H1 (cell line): Measurements from ENCODE around the gene SYNJ2. TPM values are rescaled to one million over a fixed set of nuclear protein-coding genes. Genes with fewer than 3 reads are reported as not detected.

Source experiments
- CTCF ChIA-PET: fragments of 300-600 bp; sonication (Branson Sonifier 250); formaldehyde crosslinking; loops from one replicate; lab custom pipeline; 2021; ENCODE audit not compliant: partially characterized antibody; lab: Charles Lee
- POLR2A ChIA-PET: fragments of 300-600 bp; sonication (Branson Sonifier 250); formaldehyde crosslinking; loops from one replicate; lab custom pipeline; 2021; ENCODE audit warnings: inconsistent platforms; ENCODE audit not compliant: partially characterized antibody; lab: Charles Lee
- DNase-seq, 2 experiments: peaks; one replicate each; pipeline versions ENCODE4 v3.0.0 to v3.0.0-alpha.2; 2010 to 2022; ENCODE audit warnings: low spot score in 2 of 2, low read depth in 1 of 2, mixed read lengths in 1 of 2
- FAIRE-seq: peaks from 2 replicates; lab custom pipeline; 2011; peaks lifted over from hg19 to GRCh38; lab: Jason Lieb, UNC
- H2AFZ ChIP-seq: 2 replicates; pipeline ENCODE4 v1.8.1; 2012; ENCODE audit warnings: low read length, inconsistent platforms
- H2AK5ac ChIP-seq: 2 replicates; pipeline ENCODE4 v1.6.1; 2013; ENCODE audit warnings: low read depth, low read length
- H2BK120ac ChIP-seq: replicated peaks from 2 replicates; pipeline ENCODE3; 2013; ENCODE audit warnings: low read depth, low read length, inconsistent platforms
- H2BK12ac ChIP-seq: 2 replicates; pipeline ENCODE4 v1.6.1; 2013; ENCODE audit warnings: low read depth, low read length
- H2BK15ac ChIP-seq: 2 replicates; pipeline ENCODE4 v1.6.1; 2013; ENCODE audit warnings: low read length
- H2BK20ac ChIP-seq: 2 replicates; pipeline ENCODE4 v1.6.1; 2013; ENCODE audit warnings: low read length
- H2BK5ac ChIP-seq: 2 replicates; pipeline ENCODE4 v1.6.1; 2013; ENCODE audit warnings: low read depth, low read length
- H3K14ac ChIP-seq: 2 replicates; pipeline ENCODE4 v1.6.1; 2013; ENCODE audit warnings: inconsistent platforms; ENCODE audit not compliant: insufficient read length
- H3K18ac ChIP-seq: 2 replicates; pipeline ENCODE4 v1.6.1; 2013; ENCODE audit warnings: low read length; ENCODE audit errors: extremely low read depth
- H3K23ac ChIP-seq: 2 replicates; pipeline ENCODE4 v1.6.1; 2013; ENCODE audit warnings: inconsistent platforms; ENCODE audit not compliant: insufficient read length
- H3K23me2 ChIP-seq: 2 replicates; pipeline ENCODE4 v1.6.1; 2013; ENCODE audit warnings: low read depth, low read length
- H3K27ac ChIP-seq: 2 replicates; pipeline ENCODE4 v1.6.1; 2011; ENCODE audit warnings: low read depth, low read length, inconsistent platforms
- H3K27me3 ChIP-seq, 4 experiments: replicated peaks in 1 of 4; 1 replicate in 1 of 4; 2 replicates in 3 of 4; pipeline versions ENCODE4 v1.6.1 to v1.8.1; 2011 to 2013; ENCODE audit warnings: low read length in 3 of 4, mild to moderate bottlenecking in 3 of 4, inconsistent platforms in 2 of 4, mixed read lengths in 2 of 4, moderate library complexity in 1 of 4; ENCODE audit not compliant: control insufficient read depth in 3 of 4, insufficient read depth in 3 of 4; ENCODE audit errors: extremely low read depth in 1 of 4
- H3K36me3 ChIP-seq, 4 experiments: 2 replicates each; pipeline versions ENCODE4 v1.6.1 to v1.8.1; 2011 to 2013; ENCODE audit warnings: mild to moderate bottlenecking in 4 of 4, low read length in 3 of 4, moderate library complexity in 2 of 4, control low read depth in 1 of 4, inconsistent platforms in 1 of 4; ENCODE audit not compliant: insufficient read depth in 4 of 4, control insufficient read depth in 2 of 4
- H3K4ac ChIP-seq: replicated peaks from 2 replicates; pipeline ENCODE3; 2013; ENCODE audit warnings: low read length, low read depth, mixed read lengths, inconsistent platforms; ENCODE audit not compliant: insufficient read length
- H3K4me1 ChIP-seq, 4 experiments: replicated peaks in 1 of 4; 1 replicate in 1 of 4; 2 replicates in 3 of 4; pipeline versions ENCODE4 v1.6.1 to v1.8.1; 2011 to 2013; ENCODE audit warnings: low read length in 3 of 4, inconsistent platforms in 2 of 4, mixed read lengths in 1 of 4; ENCODE audit not compliant: insufficient read depth in 4 of 4, control insufficient read depth in 3 of 4
- H3K4me2 ChIP-seq, 2 experiments: 2 replicates each; pipeline versions ENCODE4 v1.6.1 to v1.8.1; 2011 to 2013; ENCODE audit warnings: low read depth in 2 of 2, low read length in 2 of 2, control low read depth in 1 of 2, inconsistent platforms in 1 of 2, mild to moderate bottlenecking in 1 of 2; ENCODE audit not compliant: insufficient read depth in 1 of 2
- H3K4me3 ChIP-seq, 4 experiments: fragments of 200-600, 300-600 bp in 1 of 4; sonication (generic), shearing (Covaris generic), sonication (Bioruptor Twin) in 1 of 4; 2 replicates each; pipeline versions ENCODE4 v1.5.1 to v1.8.1; 2011 to 2016; ENCODE audit warnings: low read length in 4 of 4, low read depth in 3 of 4, control low read depth in 2 of 4, inconsistent platforms in 2 of 4, mild to moderate bottlenecking in 2 of 4, mixed read lengths in 1 of 4, moderate library complexity in 1 of 4; ENCODE audit not compliant: insufficient read depth in 2 of 4; ENCODE audit errors: extremely low read depth in 1 of 4
- H3K56ac ChIP-seq: replicated peaks from 2 replicates; pipeline ENCODE3; 2013; ENCODE audit warnings: low read depth, mild to moderate bottlenecking, mixed read lengths, low read length, inconsistent platforms; ENCODE audit not compliant: insufficient read length
- H3K79me1 ChIP-seq: 2 replicates; pipeline ENCODE4 v1.6.1; 2013; ENCODE audit warnings: low read depth, low read length, control low read depth
- H3K79me2 ChIP-seq, 2 experiments: 2 replicates each; pipeline versions ENCODE4 v1.6.1 to v1.8.1; 2012 to 2013; ENCODE audit warnings: low read length in 2 of 2, mild to moderate bottlenecking in 2 of 2, inconsistent platforms in 1 of 2; ENCODE audit not compliant: insufficient read depth in 2 of 2, control insufficient read depth in 1 of 2
- H3K9ac ChIP-seq, 4 experiments: replicated peaks in 1 of 4; 1 replicate in 1 of 4; 2 replicates in 3 of 4; pipeline versions ENCODE4 v1.6.1 to v1.8.1; 2011 to 2013; ENCODE audit warnings: low read depth in 3 of 4, low read length in 3 of 4, control low read depth in 2 of 4, mild to moderate bottlenecking in 2 of 4, moderate library complexity in 2 of 4, inconsistent platforms in 1 of 4; ENCODE audit errors: extremely low read depth in 1 of 4
- H3K9me3 ChIP-seq, 2 experiments: 2 replicates each; pipeline versions ENCODE4 v1.6.1 to v1.8.1; 2012 to 2013; ENCODE audit warnings: mild to moderate bottlenecking in 2 of 2, moderate library complexity in 2 of 2, control low read depth in 1 of 2, inconsistent platforms in 1 of 2, low read depth in 1 of 2, low read length in 1 of 2, mixed read lengths in 1 of 2; ENCODE audit not compliant: insufficient read depth in 2 of 2
- H4K20me1 ChIP-seq, 2 experiments: replicated peaks in 1 of 2; 2 replicates each; pipeline versions ENCODE3 to v1.8.1; 2011 to 2013; ENCODE audit warnings: inconsistent platforms in 2 of 2, low read length in 2 of 2, mild to moderate bottlenecking in 1 of 2; ENCODE audit not compliant: insufficient read depth in 2 of 2, control insufficient read depth in 1 of 2
- H4K5ac ChIP-seq: 2 replicates; pipeline ENCODE4 v1.6.1; 2013; ENCODE audit warnings: low read length, low read depth, mixed read lengths, inconsistent platforms; ENCODE audit not compliant: insufficient read length
- H4K8ac ChIP-seq: 2 replicates; pipeline ENCODE4 v1.8.0; 2013; ENCODE audit warnings: mild to moderate bottlenecking, moderate library complexity, low read length, inconsistent platforms; ENCODE audit not compliant: insufficient read depth; ENCODE audit errors: extremely low read depth
- H4K91ac ChIP-seq: replicated peaks from 2 replicates; pipeline ENCODE3; 2013; ENCODE audit warnings: low read length, mixed read lengths, inconsistent platforms; ENCODE audit not compliant: insufficient read length
- CHD1 ChIP-seq: IDR thresholded peaks from 2 replicates; pipeline ENCODE4 v1.6.1; 2012; ENCODE audit warnings: low read depth, low read length, improper control_type of control experiment
- FOSL1 ChIP-seq: IDR thresholded peaks from 2 replicates; pipeline ENCODE4 v1.6.1; 2011; ENCODE audit warnings: mild to moderate bottlenecking, low read depth, low read length, moderate library complexity; ENCODE audit not compliant: insufficient read depth
- GTF2F1 ChIP-seq: IDR thresholded peaks from 2 replicates; pipeline ENCODE4 v1.6.1; 2012; ENCODE audit warnings: low read depth, low read length, improper control_type of control experiment, borderline replicate concordance
- RBBP5 ChIP-seq: IDR thresholded peaks from 2 replicates; pipeline ENCODE4 v1.7.1; 2012; ENCODE audit warnings: low read depth, mild to moderate bottlenecking, inconsistent platforms, low read length, moderate library complexity, borderline replicate concordance
- SRF ChIP-seq: IDR thresholded peaks from 2 replicates; pipeline ENCODE4 v1.6.1; 2011; ENCODE audit warnings: mild to moderate bottlenecking, low read depth, low read length, moderate library complexity
- WGBS, 2 experiments: shearing (Covaris generic) in 1 of 2; methylation state at CpG; one replicate each; pipeline versions ENCODE4 v1.1.6 to v1.1.7; 2013 to 2015; ENCODE audit warnings: low lambda C conversion rate in 2 of 2, mixed read lengths in 2 of 2, inconsistent platforms in 1 of 2, low coverage in 1 of 2, missing lambda C conversion rate in 1 of 2; ENCODE audit not compliant: insufficient replicate concordance in 2 of 2, insufficient coverage in 1 of 2, insufficient read length in 1 of 2; ENCODE audit errors: extremely low coverage in 1 of 2, missing lambda C conversion rate in 1 of 2; 5-methylcytosine and 5-hydroxymethylcytosine counted together
- polyA plus RNA-seq, 7 experiments: library from polyadenylated mRNA; depleted of rRNA in 3 of 7; stranded (reverse) in 5 of 7; unstranded in 2 of 7; fragments of >200 nt in 5 of 7; fragments of 200-250 nt in 2 of 7; gene quantifications; 1 replicate in 5 of 7; 2 replicates in 1 of 7; 4 replicates in 1 of 7; pipeline versions ENCODE4 v1.2.1 to v1.2.3, GENCODE V29; 2011 to 2013; ENCODE audit warnings: missing spikeins in 2 of 7, mixed read lengths in 2 of 7
- total RNA-seq: library from RNA; stranded (reverse); fragmentation: NEBNext Ultra II Directional; extraction: Animal tissue kit (Norgen Biotek cat#: 25700); gene quantifications from 2 replicates; pipeline ENCODE4 v1.2.1, GENCODE V29; 2021

The SYNJ2 gene
- total and polyA plus RNA-seq, 2 of the 8 experiments (the other 6 are each of a cell fraction or from before 2014, with no cell fraction given) = 3.7 to 13.9 TPM

GRCh38 chr6:157984686-157985225 is 3.1 kb downstream of the SYNJ2 start:
- no peak for FAIRE-seq
- 76% methylated on average over 13 of the region's 14 CpGs; no CpG with 5 or more reads in 1 of the 2 experiments for WGBS, 2 experiments
- Histone ChIP-seq H2BK15ac (no peak overlapping the region), H3K36me3 (no peaks in the 10 kb centered on the region), H3K27me3 (peaks cover 0 to 13% (median 11%) of the 10 kb centered on the region in 4 experiments; a peak in 5 of 7 replicates), H3K14ac (no peak overlapping the region), H3K23ac (no peak overlapping the region), H3K27ac (no peak overlapping the region), H3K23me2 (peaks cover 5% of the 10 kb centered on the region; the same call in 1 of the 2 replicates), H4K5ac (no peak overlapping the region), H2AFZ (no peak overlapping the region), H3K9ac (0 out of 7 replicates have a peak overlapping the region, but pooled peaks of 1 of the 4 experiments have one; percentile 5), H2BK120ac (no peak overlapping the region), H3K56ac (no peak overlapping the region), H3K79me2 (peaks cover 0 to 36% of the 10 kb centered on the region in 2 experiments; a peak in 2 of 4 replicates), H2AK5ac (peak overlapping the region; percentile 26; the same call in 1 of the 2 replicates), H3K4me2 (no peak overlapping the region), H2BK5ac (no peak overlapping the region), H4K91ac (no peak overlapping the region), H3K79me1 (peaks cover 3% of the 10 kb centered on the region), H2BK20ac (no peak overlapping the region), H3K4me3 (no peak overlapping the region), H3K9me3 (no peaks in the 10 kb centered on the region), H3K4me1 (peaks cover 8 to 28% (median 22%) of the 10 kb centered on the region in 4 experiments), H4K20me1 (no peaks in the 10 kb centered on the region), H3K18ac (no peak overlapping the region), H3K4ac (no peak overlapping the region), H2BK12ac (no peak overlapping the region), H4K8ac (no peak overlapping the region)
- POLR2A ChIA-PET = interaction anchor here (1.2 kb wide), 2 partner anchors 10 to 15 kb away, joined by 3 to 5 read pairs; no protein-coding TSS in a partner anchor
- DNase-seq = no peak
- TF ChIP-seq CHD1 (no peak), SRF (no peak), GTF2F1 (no peak), RBBP5 (no peak), FOSL1 (no peak)
- CTCF ChIA-PET = interaction anchor here (1.5 to 2.6 kb wide), 4 partner anchors 15 to 90 kb away, joined by 4 to 12 read pairs (median 8); no protein-coding TSS in a partner anchor
